Uterus (tissue), 2 donors: ENCODE results near the gene MTHFD2L.

Experiments used
- CTCF ChIP-seq, 4 experiments: fragments of 200-600 bp in 2 of 4; fragments of 450-650 bp in 2 of 4; sonication (generic) in 2 of 4; IDR thresholded peaks; one replicate each; pipeline ENCODE4 v1.5.1; 2016 to 2019; ENCODE audit warnings: antibody characterized with exemption in 4 of 4, mild to moderate bottlenecking in 2 of 4, moderate library complexity in 1 of 4
- POLR2A ChIP-seq, 2 donors: fragments of 450-650 bp; IDR thresholded peaks; one replicate each; pipeline ENCODE4 v1.6.1; 2016; ENCODE audit warnings: antibody characterized with exemption in 2 of 2, mild to moderate bottlenecking in 1 of 2, moderate library complexity in 1 of 2

GRCh38 chr4:74205559-74205958, 47.6 kb downstream of the MTHFD2L start:
- TF ChIP-seq CTCF (IDR thresholded peaks at IDR 0.05) (no peak), POLR2A (IDR thresholded peaks at IDR 0.05) (no peak)
